Measurements from ENCODE around the gene POU3F2.

Gene POU3F2

GRCh38 chr6:98843271-98844243 is 9.2 kb downstream of the POU3F2 start:
- in situ Hi-C loops (cut with MboI; ENCODE audit: low sequenced_read_pairs): no loop called here

- in situ Hi-C loops (cut with MboI; ENCODE audit: low sequenced_read_pairs): no loop called here
Observed at GRCh38 chr6:98844244-98845210, 10.2 kb downstream of the POU3F2 start.

GRCh38 chr6:98845211-98846020 is 11.0 kb downstream of the POU3F2 start:
- in situ Hi-C loops (cut with MboI; ENCODE audit: low sequenced_read_pairs): no loop called here

- in situ Hi-C loops (cut with MboI; ENCODE audit: low sequenced_read_pairs): no loop called here
Observed at GRCh38 chr6:98846021-98846380, 11.6 kb downstream of the POU3F2 start.

DNA sequence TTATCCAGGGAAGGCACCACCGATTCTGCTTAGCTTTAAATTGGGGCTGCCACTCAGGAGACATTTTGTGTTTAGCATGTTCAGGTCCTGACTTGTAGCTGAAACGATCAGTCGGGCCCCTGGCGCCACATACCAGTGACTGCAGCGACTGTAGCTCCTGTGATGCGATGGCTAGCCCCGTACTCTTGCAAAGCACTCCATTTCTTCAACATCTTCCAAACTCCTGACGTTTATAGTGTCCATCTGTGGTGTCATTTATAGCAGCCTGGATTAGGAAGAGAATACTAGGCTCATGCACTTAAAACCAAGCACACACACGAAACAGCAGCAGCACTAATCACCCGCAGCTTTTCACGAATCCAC is 13.0 kb downstream of the POU3F2 start:
- in situ Hi-C loops (cut with MboI; ENCODE audit: low sequenced_read_pairs): no loop called here

DNA sequence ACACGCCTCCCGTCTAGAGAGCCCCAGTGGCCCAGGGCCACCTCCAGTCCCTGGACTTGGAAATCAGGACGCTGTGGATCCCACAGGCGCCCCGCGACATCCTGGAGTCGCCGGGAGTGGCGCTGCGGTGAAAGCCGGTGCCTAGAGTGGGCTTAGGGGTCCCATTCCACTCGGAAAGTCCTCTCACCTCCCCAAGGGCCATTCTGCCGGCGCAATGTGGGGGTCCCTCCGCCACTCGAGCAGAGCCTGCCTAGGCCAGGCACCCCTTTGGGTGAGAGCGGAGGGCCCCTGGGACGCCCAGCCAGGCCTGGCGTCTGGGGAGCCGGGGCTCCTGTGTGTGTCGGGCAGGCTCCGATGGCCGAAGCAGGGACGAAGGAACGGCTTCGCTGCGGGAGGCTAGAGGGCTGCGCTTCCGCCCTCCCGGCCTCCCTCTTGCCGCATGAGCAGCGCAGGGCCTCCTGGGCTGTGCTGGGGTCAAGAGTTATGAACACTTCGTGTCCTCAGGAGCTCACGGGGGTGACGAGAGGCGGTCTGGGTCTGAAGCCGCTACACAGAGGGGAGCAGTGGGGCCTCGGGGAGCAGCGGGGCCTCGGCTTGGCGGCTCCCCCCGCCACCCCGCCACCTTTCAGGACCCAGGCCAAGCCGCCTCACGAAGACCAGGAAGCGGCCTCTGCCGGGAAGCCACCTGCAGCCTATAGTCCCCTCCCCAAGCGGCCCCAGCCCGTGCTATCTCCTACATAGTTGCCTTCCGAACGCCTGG is 13.6 kb downstream of the POU3F2 start:
- in situ Hi-C loops (cut with MboI; ENCODE audit: low sequenced_read_pairs): no loop called here

DNA sequence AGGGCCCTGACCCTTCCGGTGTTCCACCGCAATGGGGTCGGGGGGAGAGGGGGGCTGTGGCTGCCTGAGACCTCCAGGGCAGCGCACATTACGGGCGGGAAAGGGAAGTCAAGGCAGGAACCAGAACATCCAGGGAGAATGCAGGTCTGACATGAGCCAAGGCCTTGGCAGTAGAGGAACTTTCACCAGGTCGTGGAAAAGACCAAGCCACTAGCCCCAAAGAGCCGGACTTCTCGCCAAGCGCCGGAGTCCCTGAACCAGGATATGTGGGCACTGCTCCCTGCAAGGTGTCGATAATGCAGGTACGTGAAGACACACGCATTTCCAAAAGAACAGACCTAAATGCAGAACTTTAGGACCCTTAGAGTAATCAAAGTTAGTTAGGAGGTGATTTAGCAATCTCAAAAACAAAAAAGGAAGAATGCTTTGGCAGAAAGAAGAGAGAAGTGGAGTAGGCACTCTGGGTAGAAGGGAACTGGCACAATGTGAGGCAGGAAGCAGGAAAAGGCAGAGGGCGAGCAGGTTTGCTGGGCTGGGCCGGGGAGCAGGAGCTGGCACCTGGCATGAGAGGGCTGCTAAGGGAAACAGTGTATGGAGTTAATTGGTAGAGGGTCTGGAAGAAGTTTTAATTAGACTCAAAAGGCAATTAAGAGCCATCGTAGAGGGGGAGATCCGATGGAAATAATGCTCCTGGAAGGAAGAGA is 14.3 kb downstream of the POU3F2 start:
- in situ Hi-C loops (cut with MboI; ENCODE audit: low sequenced_read_pairs): no loop called here

DNA sequence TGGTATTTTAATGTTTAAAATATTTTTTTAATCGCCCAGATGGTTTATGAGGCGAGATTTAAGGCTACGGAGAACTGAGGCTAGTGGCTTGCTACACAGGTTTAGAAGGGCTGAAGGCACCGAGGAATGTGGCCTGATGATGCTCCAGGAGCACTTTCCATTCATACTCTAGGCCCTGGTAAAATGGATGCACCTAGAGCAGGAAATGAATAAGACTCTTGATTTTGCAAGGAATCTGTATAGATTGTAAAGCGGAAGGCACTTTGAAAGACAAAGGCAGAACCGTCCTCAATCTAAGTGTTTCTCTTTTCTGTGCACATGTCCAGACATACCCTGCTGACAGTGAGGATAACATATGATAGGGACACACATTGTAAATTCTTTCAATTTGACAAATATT is 30.1 kb downstream of the POU3F2 start:
- in situ Hi-C loops (cut with MboI; ENCODE audit: low sequenced_read_pairs): no loop called here

DNA sequence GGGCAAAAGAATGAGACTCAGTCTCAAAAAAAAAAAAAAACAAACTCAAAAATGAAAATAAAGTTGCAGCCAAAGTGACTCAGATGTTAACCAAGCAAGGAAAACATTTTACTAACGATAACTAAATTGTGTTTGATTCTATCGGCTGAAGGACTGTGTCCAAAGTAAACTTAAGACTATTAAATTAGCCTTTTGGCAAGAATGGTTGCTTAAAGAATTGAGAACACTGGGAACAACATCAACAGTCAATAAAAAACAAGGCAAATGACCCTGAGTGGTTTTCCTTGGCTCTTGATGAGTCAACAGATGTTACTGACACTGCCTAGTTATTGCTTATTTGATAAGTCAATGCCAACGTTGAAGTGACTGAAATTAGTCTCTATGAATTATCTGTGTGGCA is 36.7 kb downstream of the POU3F2 start:
- in situ Hi-C loops (cut with MboI; ENCODE audit: low sequenced_read_pairs): no loop called here

- in situ Hi-C loops (cut with MboI; ENCODE audit: low sequenced_read_pairs): no loop called here
Observed at GRCh38 chr6:98871821-98872220, 37.4 kb downstream of the POU3F2 start.

DNA sequence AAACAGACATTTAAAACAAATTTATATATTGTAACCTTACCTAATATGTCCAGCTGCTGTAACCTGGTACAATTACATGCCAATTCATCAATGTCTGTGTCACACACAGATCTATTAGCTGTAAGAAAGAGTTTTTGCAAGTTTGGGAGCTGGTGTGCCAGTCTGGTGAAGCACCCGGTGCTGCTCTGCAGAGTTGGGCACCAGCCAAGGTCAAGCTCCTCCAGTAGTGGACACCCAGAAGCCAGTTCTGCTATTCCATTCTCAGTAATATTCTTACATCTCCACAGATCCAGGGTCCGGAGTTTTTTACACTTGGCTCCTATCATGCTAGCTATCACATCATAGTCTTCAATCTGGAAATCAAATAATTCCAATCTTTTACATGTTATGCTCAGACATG is 41.0 kb downstream of the POU3F2 start:
- in situ Hi-C loops (cut with MboI; ENCODE audit: low sequenced_read_pairs): no loop called here

DNA sequence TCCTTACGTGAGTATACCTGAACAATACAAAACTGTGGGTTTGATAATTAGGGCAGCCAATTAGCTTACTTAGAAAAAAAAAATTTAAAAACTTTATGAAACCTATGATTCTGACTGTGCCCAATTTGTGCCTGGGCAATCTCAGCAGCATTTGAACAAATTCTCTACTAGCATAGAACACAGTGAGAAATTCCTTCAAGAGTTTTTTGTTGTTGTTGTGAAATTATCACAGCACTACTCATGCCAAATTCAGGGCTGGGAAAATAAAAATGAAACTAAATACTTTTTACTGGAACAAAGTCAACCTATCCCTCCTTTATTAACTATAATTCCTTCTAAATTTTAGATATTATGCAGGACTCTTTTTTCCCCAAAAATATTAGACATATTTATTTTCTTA is 42.9 kb downstream of the POU3F2 start:
- in situ Hi-C loops (cut with MboI; ENCODE audit: low sequenced_read_pairs): no loop called here

GRCh38 chr6:98880486-98880885 is 46.1 kb downstream of the POU3F2 start:
- in situ Hi-C loops (cut with MboI; ENCODE audit: low sequenced_read_pairs): no loop called here

GRCh38 chr6:98885330-98885729 is 51.0 kb downstream of the POU3F2 start:
- in situ Hi-C loops (cut with MboI; ENCODE audit: low sequenced_read_pairs): no loop called here

DNA sequence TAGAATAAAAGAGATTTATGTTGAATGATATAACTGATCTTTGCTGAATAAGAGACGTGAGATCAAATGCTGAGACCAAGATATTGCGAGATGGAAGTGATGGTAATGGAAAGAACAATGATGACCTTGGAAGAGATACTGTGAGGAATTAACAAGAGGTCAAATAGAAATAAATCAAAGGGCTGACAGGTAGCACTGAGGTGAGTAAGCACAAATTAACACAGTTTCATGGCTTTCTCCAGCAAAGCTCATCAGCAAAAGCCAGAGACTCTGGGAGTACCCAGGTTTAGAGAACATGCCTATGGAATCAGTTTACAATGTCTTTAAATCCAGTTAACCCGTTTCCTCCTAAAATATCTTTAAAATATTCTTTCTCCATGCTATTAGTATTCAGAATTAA is 53.3 kb downstream of the POU3F2 start:
- in situ Hi-C loops (cut with MboI; ENCODE audit: low sequenced_read_pairs): no loop called here

Data from HL-60/S4 (cell line).